IMR-90 (cell line): ENCODE results near the gene CMSS1. TPM values are rescaled to one million over a fixed set of nuclear protein-coding genes. Genes with fewer than 3 reads are reported as not detected.
"Not testable (repeated sequence)": the region's sequence is repeated elsewhere in the genome, so short reads cannot be mapped to it uniquely, and the experiment has no call there.

Experiments used
- ATAC-seq: fragments of 200-7000 bp; cut with Tn5 transposase; 2 replicates; pipeline ENCODE4 v1.9.1; 2020; ENCODE audit warnings: low read depth, mild to moderate bottlenecking, moderate library complexity
- BruUV-seq: library from RNA; stranded (reverse); fragments of 400-500 nt; replicated peaks from 2 replicates; lab custom pipeline; 2021; lab: Mats Ljungman, UMichigan
- CTCF ChIA-PET: fragments of 300-600 bp; formaldehyde crosslinking; extraction: SDS; loops from one replicate; lab custom pipeline; 2021; ENCODE audit warnings: antibody characterized with exemption; lab: Yijun Ruan, JAX
- POLR2A ChIA-PET: fragments of 300-600 bp; sonication (Branson Sonifier 250); formaldehyde crosslinking; loops from one replicate; lab custom pipeline; 2022; ENCODE audit warnings: antibody characterized with exemption; ENCODE audit not compliant: unreplicated experiment; lab: Charles Lee
- DNase-seq: peaks from one replicate; pipeline ENCODE4 v3.0.0; 2013
- H2AFZ ChIP-seq: replicated peaks from 2 replicates; pipeline ENCODE3; 2013; ENCODE audit warnings: low read length, mild to moderate bottlenecking; ENCODE audit not compliant: poor library complexity
- H2AK5ac ChIP-seq: 2 replicates; pipeline ENCODE4 v1.6.1; 2013; ENCODE audit warnings: low read depth, low read length, inconsistent platforms
- H2AK9ac ChIP-seq: replicated peaks from 2 replicates; pipeline ENCODE3; 2013; ENCODE audit warnings: mild to moderate bottlenecking, low read depth, low read length, moderate library complexity; ENCODE audit not compliant: poor library complexity
- H2BK120ac ChIP-seq: 2 replicates; pipeline ENCODE4 v1.6.1; 2013; ENCODE audit warnings: low read depth, low read length, inconsistent platforms
- H2BK15ac ChIP-seq: 3 replicates; pipeline ENCODE4 v1.6.1; 2013; ENCODE audit warnings: low read depth, low read length, inconsistent platforms
- H2BK20ac ChIP-seq: 2 replicates; pipeline ENCODE4 v1.6.1; 2013; ENCODE audit warnings: low read depth, mild to moderate bottlenecking, inconsistent platforms, low read length, moderate library complexity
- H2BK5ac ChIP-seq: 2 replicates; pipeline ENCODE4 v1.6.1; 2013; ENCODE audit warnings: mild to moderate bottlenecking, low read depth, low read length, inconsistent platforms; ENCODE audit not compliant: poor library complexity, severe bottlenecking
- H3K14ac ChIP-seq: replicated peaks from 2 replicates; pipeline ENCODE4 v1.6.1; 2013; ENCODE audit warnings: low read depth, low read length, inconsistent platforms
- H3K18ac ChIP-seq: 2 replicates; pipeline ENCODE4 v1.6.1; 2013; ENCODE audit warnings: low read depth, low read length, control low read depth
- H3K23ac ChIP-seq: 2 replicates; pipeline ENCODE4 v1.6.1; 2013; ENCODE audit warnings: low read depth, low read length, inconsistent platforms
- H3K27ac ChIP-seq: 2 replicates; pipeline ENCODE4 v1.5.1; 2013; ENCODE audit warnings: mild to moderate bottlenecking, control low read depth, low read length; ENCODE audit not compliant: insufficient read depth
- H3K27me3 ChIP-seq: 2 replicates; pipeline ENCODE4 v1.6.1; 2013; ENCODE audit warnings: low read length; ENCODE audit not compliant: control insufficient read depth, insufficient read depth
- H3K36me3 ChIP-seq: 2 replicates; pipeline ENCODE4 v1.6.1; 2013; ENCODE audit warnings: low read length, mixed read lengths; ENCODE audit not compliant: control insufficient read depth, insufficient read depth
- H3K4ac ChIP-seq: 2 replicates; pipeline ENCODE4 v1.6.1; 2013; ENCODE audit warnings: low read depth, low read length, inconsistent platforms
- H3K4me1 ChIP-seq: 2 replicates; pipeline ENCODE4 v1.6.1; 2013; ENCODE audit warnings: low read length, mixed read lengths; ENCODE audit not compliant: control insufficient read depth, insufficient read depth
- H3K4me2 ChIP-seq: 2 replicates; pipeline ENCODE4 v1.6.1; 2013; ENCODE audit warnings: low read depth, mild to moderate bottlenecking, control low read depth, low read length, moderate library complexity
- H3K4me3 ChIP-seq: 2 replicates; pipeline ENCODE4 v1.5.1; 2013; ENCODE audit warnings: low read depth, mild to moderate bottlenecking, control low read depth, low read length, moderate library complexity; ENCODE audit not compliant: insufficient read depth
- H3K56ac ChIP-seq: 2 replicates; pipeline ENCODE4 v1.6.1; 2013; ENCODE audit warnings: low read length, inconsistent platforms; ENCODE audit not compliant: insufficient read depth; ENCODE audit errors: extremely low read depth
- H3K79me1 ChIP-seq, 2 experiments: 2 replicates each; pipeline ENCODE4 v1.6.1; 2013; ENCODE audit warnings: low read length in 2 of 2, inconsistent platforms in 1 of 2, low read depth in 1 of 2
- H3K9ac ChIP-seq: 2 replicates; pipeline ENCODE4 v1.6.1; 2013; ENCODE audit warnings: low read depth, low read length, control low read depth
- H3K9me1 ChIP-seq: 2 replicates; pipeline ENCODE4 v1.6.1; 2013; ENCODE audit warnings: low read length, inconsistent platforms; ENCODE audit not compliant: insufficient read depth
- H3K9me3 ChIP-seq: 2 replicates; pipeline ENCODE4 v1.6.1; 2013; ENCODE audit warnings: low read length; ENCODE audit not compliant: control insufficient read depth, insufficient read depth
- H4K20me1 ChIP-seq: 2 replicates; pipeline ENCODE4 v1.6.1; 2013; ENCODE audit warnings: low read length, inconsistent platforms; ENCODE audit not compliant: insufficient read depth
- H4K5ac ChIP-seq: 2 replicates; pipeline ENCODE4 v1.6.1; 2013; ENCODE audit warnings: mild to moderate bottlenecking, low read depth, low read length, control low read depth
- H4K8ac ChIP-seq, 2 experiments: 2 replicates each; pipeline ENCODE4 v1.6.1; 2013; ENCODE audit warnings: low read depth in 2 of 2, low read length in 2 of 2, control low read depth in 1 of 2, inconsistent platforms in 1 of 2
- H4K91ac ChIP-seq: 2 replicates; pipeline ENCODE4 v1.6.1; 2013; ENCODE audit warnings: low read depth, low read length, inconsistent platforms; ENCODE audit not compliant: insufficient read depth
- WGBS, 2 experiments: methylation state at CpG; one replicate each; pipeline versions ENCODE4 v1.1.5 to v1.1.7; 2013; ENCODE audit warnings: missing lambda C conversion rate in 2 of 2; ENCODE audit not compliant: insufficient read length in 1 of 2; ENCODE audit errors: extremely low coverage in 2 of 2; 5-methylcytosine and 5-hydroxymethylcytosine counted together
- dilution Hi-C: fragments of 300-500 bp; cut with HindIII; formaldehyde crosslinking; loops from one replicate; pipeline ENCODE4 v1.14.3; 2018; ENCODE audit warnings: low sequenced_read_pairs; ENCODE audit not compliant: unreplicated experiment
- in situ Hi-C: fragments of 300-500 bp; cut with MboI; formaldehyde crosslinking; loops from 3 replicates; pipeline ENCODE4 v1.14.3; 2019; ENCODE audit warnings: low sequenced_read_pairs, inconsistent platforms, mixed read lengths
- intact Hi-C: fragments of 100-400 bp; cut with micrococcal nuclease; formaldehyde crosslinking; loops from 2 replicates; pipeline ENCODE4 v1.10.0; 2022
- polyA plus RNA-seq, 3 experiments: library from polyadenylated mRNA; depleted of rRNA; stranded (reverse); fragments of >200 nt; gene quantifications; 2 replicates each; pipeline ENCODE4 v1.2.3, GENCODE V29; 2012; ENCODE audit warnings: low replicate concordance in 1 of 3
- total RNA-seq: library from RNA; depleted of rRNA; stranded (reverse); fragments of >200 nt; gene quantifications from 2 replicates; pipeline ENCODE4 v1.2.3, GENCODE V29; 2012

CMSS1 gene
- total and polyA plus RNA-seq, 2 of the 4 experiments (the other 2 are of a cell fraction), result 12.5 to 13.6 TPM

DNA sequence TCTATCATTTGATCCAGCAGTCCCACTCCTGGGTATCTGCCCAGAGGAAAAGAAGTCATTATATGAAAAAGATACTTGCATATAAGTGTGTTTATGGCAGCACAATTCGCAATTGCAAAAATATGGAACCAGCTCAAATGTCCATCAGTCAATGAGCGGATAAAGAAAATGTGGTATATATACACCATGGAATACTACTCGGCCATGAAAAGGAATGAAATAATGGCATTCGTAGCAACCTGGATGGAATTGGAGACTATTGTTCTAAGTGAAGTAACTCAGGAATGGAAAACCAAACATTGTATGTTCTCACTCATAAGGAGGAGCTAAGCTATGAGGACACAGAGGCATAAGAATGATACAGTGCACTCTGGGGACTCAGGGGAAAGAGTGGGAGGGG lies 24.3 kb downstream of the CMSS1 start:
- POLR2A ChIA-PET, H4K8ac ChIP-seq, intact Hi-C loops, H4K5ac ChIP-seq, H2AK9ac ChIP-seq, H3K4ac ChIP-seq, H2BK5ac ChIP-seq, ATAC-seq, H4K91ac ChIP-seq, H4K20me1 ChIP-seq, dilution Hi-C loops, H2BK20ac ChIP-seq, H3K23ac ChIP-seq, DNase-seq, H2BK120ac ChIP-seq, H3K27ac ChIP-seq, H3K18ac ChIP-seq, H3K56ac ChIP-seq, H3K36me3 ChIP-seq, H3K4me3 ChIP-seq, H3K9me3 ChIP-seq, H3K9me1 ChIP-seq, H2BK15ac ChIP-seq, H3K9ac ChIP-seq, H3K14ac ChIP-seq, H2AK5ac ChIP-seq, H2AFZ ChIP-seq, H3K4me2 ChIP-seq, H3K27me3 ChIP-seq, BruUV-seq: not testable (repeated sequence)
- peaks cover 21 to 63% of the 10 kb centered on the region in 2 experiments for H3K79me1 ChIP-seq
- in situ Hi-C loops, result loop anchor here (25.0 kb wide), 1 partner anchor 895 kb away; no protein-coding TSS in a partner anchor
- 80% methylated on average over 1 of the region's 4 CpGs; no CpG with 5 or more reads in 1 of the 2 experiments for WGBS, 2 experiments
- H3K4me1 ChIP-seq, result peaks cover 15% of the 10 kb centered on the region
- CTCF ChIA-PET, result interaction anchor here (0.8 to 1.8 kb wide), 2 partner anchors 60 to 412 kb away, joined by 3 to 7 read pairs; no protein-coding TSS in a partner anchor
